ENCODE data around the gene ZEB2. TPM values are rescaled to one million over a fixed set of nuclear protein-coding genes. Genes with fewer than 3 reads are reported as not detected.

ZEB2 gene
- total and polyA plus RNA-seq, 10 of the 15 experiments (the other 5 are each of a cell fraction or from before 2014, with no cell fraction given) = 0.14 to 3.2 (median 0.84) TPM

DNA sequence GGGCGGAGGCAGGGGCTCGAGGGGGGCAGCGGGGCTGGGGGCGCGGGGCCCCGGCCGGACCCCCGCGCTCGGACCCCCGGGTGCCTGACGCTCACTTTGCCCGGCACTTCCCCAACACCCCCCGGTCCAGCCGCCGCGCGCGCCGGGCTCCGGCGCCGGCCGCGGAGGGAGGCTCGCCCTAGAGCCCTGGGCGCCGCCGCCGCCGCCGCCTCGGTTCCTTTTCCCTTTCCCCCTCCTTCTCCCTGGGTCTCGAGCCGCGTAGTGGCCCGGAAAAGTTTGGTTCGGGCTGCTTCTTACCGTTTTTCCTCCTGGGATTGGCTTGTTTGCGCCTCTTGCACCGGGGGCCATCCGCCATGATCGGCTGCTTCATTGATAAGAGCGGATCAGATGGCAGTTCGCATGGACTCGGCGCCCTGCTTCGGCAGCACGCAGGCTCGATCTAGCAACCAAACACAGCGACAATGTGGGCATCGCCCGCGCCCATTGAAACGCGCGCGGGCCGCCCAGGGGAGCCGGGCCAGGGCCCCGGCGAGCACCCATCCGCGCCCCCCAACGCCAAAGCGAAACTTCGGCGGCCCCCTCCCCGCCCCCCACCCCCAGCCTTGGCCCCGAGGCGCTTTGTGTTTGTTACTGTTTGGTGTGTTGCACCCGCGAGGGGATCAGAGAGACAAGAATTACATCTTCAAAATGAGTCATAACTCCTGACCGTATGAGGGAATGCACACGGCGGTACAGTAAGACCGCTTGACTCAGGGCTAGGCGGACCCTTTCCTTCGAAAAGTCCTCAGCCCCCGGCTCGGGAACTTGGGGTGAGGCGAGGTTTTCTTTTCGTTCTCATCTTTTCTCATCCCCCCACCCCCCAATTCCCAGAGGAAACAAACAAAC lies 2.7 kb downstream of the ZEB2 start:
- peak; percentile 85 for ATAC-seq

More for the DNA sequence above, 2.7 kb downstream of the ZEB2 start:
- Histone ChIP-seq H3K79me2 (ENCODE audit: control insufficient read depth, insufficient read depth, low read length) (no peaks in the 10 kb centered on the region), H3K36me3 (ENCODE audit: control insufficient read depth in 2 of 2, insufficient read depth in 2 of 2, low read length in 1 of 2) (no peaks in the 10 kb centered on the region), H3K9ac (ENCODE audit: control insufficient read depth, insufficient read depth, low read length) (peak overlapping the region; percentile 2; the same call in 1 of the 2 replicates), H3K4me3 (peak overlapping the region; percentile 76), H2AFZ (ENCODE audit: control insufficient read depth, low read depth, low read length) (peak overlapping the region; percentile 1; the same call in 1 of the 2 replicates), H3K4me2 (ENCODE audit: control insufficient read depth, insufficient read depth) (peak overlapping the region; percentile 87), H3K9me3 (replicated peaks; ENCODE audit: control insufficient read depth, insufficient read depth, low read length) (no peaks in the 10 kb centered on the region), H3K27me3 (replicated peaks in 1 of 2; ENCODE audit: control insufficient read depth in 2 of 2, insufficient read depth in 2 of 2, low read length in 1 of 2) (peaks cover 10 to 41% of the 10 kb centered on the region in 2 experiments), H4K20me1 (ENCODE audit: control insufficient read depth, insufficient read depth) (0 out of 2 replicates have a peak, but pooled peaks cover 4% of the 10 kb centered on the region), H3K4me1 (ENCODE audit: control insufficient read depth, insufficient read depth, low read length) (peaks cover 18% of the 10 kb centered on the region; the same call in 1 of the 2 replicates), H3K27ac (ENCODE audit: control insufficient read depth, insufficient read depth) (no peak overlapping the region)
- RAD21 ChIA-PET (ENCODE audit: unreplicated experiment) = no interaction called here
- CTCF ChIA-PET = no interaction called here
- 2% methylated on average over 42 of the region's 83 CpGs for WGBS (ENCODE audit: insufficient coverage, insufficient replicate concordance, low lambda C conversion rate, missing lambda C conversion rate)
- no peak for FAIRE-seq
- in situ Hi-C loops (cut with MboI) (no loop called here), intact Hi-C loops (cut with micrococcal nuclease; ENCODE audit: unreplicated experiment) (loop anchor here (10.0 kb wide), 1 partner anchor 352 kb away; no protein-coding TSS in a partner anchor)
- TF ChIP-seq GATAD2B (conservative IDR thresholded peaks at IDR 0.05; ENCODE audit: low read depth) (0 out of 2 replicates have a peak, but pooled peaks have one; percentile 50), IKZF1 (conservative IDR thresholded peaks at IDR 0.05) (peak; percentile 30; the same call in 1 of the 2 replicates), CREB1 (IDR thresholded peaks at IDR 0.05; ENCODE audit: low read depth) (0 out of 2 replicates have a peak, but pooled peaks have one; percentile 12), ZSCAN29 (IDR thresholded peaks at IDR 0.05) (0 out of 2 replicates have a peak, but pooled peaks have one; percentile 64), RUNX3 (IDR thresholded peaks at IDR 0.05; ENCODE audit: low read length) (0 out of 2 replicates have a peak, but pooled peaks have one; percentile 17), FOXM1 (IDR thresholded peaks at IDR 0.05; ENCODE audit: low read depth, low read length) (no peak), ATF7 (IDR thresholded peaks at IDR 0.05; ENCODE audit: low read depth) (0 out of 2 replicates have a peak, but pooled peaks have one; percentile 21), NRF1 (conservative IDR thresholded peaks at IDR 0.05; ENCODE audit: low read depth, low read length) (no peak), IKZF2 (IDR thresholded peaks at IDR 0.05) (0 out of 4 replicates have a peak, but pooled peaks of 1 of the 2 experiments have one; percentile 15), NFYB (IDR thresholded peaks at IDR 0.05; ENCODE audit: insufficient read depth, low read depth, low read length) (no peak), POLR2A (IDR thresholded peaks at IDR 0.05; ENCODE audit: low read depth, low read length) (0 out of 2 replicates have a peak, but pooled peaks have one; percentile 47), YY1 (IDR thresholded peaks at IDR 0.05; ENCODE audit: low read depth, low read length) (peak; percentile 65), EED (IDR thresholded peaks at IDR 0.05; ENCODE audit: low read depth) (peak; percentile 52; the same call in 1 of the 2 replicates), BRCA1 (IDR thresholded peaks at IDR 0.05; ENCODE audit: low read depth, low read length) (no peak), MYB (IDR thresholded peaks at IDR 0.05; ENCODE audit: borderline replicate concordance, low read depth, low read length) (no peak)
- TF ChIP-seq, protein P1, sequence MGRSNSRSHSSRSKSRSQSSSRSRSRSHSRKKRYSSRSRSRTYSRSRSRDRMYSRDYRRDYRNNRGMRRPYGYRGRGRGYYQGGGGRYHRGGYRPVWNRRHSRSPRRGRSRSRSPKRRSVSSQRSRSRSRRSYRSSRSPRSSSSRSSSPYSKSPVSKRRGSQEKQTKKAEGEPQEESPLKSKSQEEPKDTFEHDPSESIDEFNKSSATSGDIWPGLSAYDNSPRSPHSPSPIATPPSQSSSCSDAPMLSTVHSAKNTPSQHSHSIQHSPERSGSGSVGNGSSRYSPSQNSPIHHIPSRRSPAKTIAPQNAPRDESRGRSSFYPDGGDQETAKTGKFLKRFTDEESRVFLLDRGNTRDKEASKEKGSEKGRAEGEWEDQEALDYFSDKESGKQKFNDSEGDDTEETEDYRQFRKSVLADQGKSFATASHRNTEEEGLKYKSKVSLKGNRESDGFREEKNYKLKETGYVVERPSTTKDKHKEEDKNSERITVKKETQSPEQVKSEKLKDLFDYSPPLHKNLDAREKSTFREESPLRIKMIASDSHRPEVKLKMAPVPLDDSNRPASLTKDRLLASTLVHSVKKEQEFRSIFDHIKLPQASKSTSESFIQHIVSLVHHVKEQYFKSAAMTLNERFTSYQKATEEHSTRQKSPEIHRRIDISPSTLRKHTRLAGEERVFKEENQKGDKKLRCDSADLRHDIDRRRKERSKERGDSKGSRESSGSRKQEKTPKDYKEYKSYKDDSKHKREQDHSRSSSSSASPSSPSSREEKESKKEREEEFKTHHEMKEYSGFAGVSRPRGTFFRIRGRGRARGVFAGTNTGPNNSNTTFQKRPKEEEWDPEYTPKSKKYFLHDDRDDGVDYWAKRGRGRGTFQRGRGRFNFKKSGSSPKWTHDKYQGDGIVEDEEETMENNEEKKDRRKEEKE (IDR thresholded peaks at IDR 0.05) = no peak
- SMC1A ChIA-PET (ENCODE audit: uncharacterized antibody, unreplicated experiment) = no interaction called here
- BruUV-seq (replicated peaks) = no TSS peak
- POLR2A ChIA-PET = no interaction called here
- DNase-seq (ENCODE audit: low read depth, low spot score) = no peak

Measured in GM12878 (cell line).